Lung (tissue), 4 donors: ENCODE results near the gene AMY2B. TPM values are rescaled to one million over a fixed set of nuclear protein-coding genes. Genes with fewer than 3 reads are reported as not detected.

ENCODE experiments used
- polyA plus RNA-seq, 2 donors: library from polyadenylated mRNA; stranded (reverse); fragments of 200-250 nt; gene quantifications; one replicate each; pipeline ENCODE4 v1.2.1, GENCODE V29; 2013
- total RNA-seq, 2 donors: library from RNA; depleted of rRNA in 1 of 2; stranded (reverse); fragments of >200 nt in 1 of 2; gene quantifications; one replicate each; pipeline ENCODE4 v1.2.1, GENCODE V29; 2014 to 2021
- donor health status: Bipolar disorder and iron deficiency.
- donor health status: healthy.
- donor health status: DM: yes; HTN: yes; CAD: no.

Gene AMY2B
- total and polyA plus RNA-seq, 4 donors: 7.3 to 41.3 (median 26.9) TPM

Other genes starting within 250 kb of the AMY2B start
- 10 to 100 TPM; 21.6 to 60.5 TPM for gene RNPC3, start 45.9 kb upstream of the AMY2B start, total RNA-seq
- 10 to 100 TPM; 10.5 to 14.7 TPM for gene RNPC3, start 45.9 kb upstream of the AMY2B start, polyA plus RNA-seq
- gene AMY2A, start 45.8 kb downstream of the AMY2B start, total RNA-seq: under 1 TPM in 1 of 2 donors, not detected in 1; 0.71 TPM
- gene AMY2A, start 45.8 kb downstream of the AMY2B start, polyA plus RNA-seq: not detected
- gene AMY1A, start 84.2 kb downstream of the AMY2B start, total RNA-seq: 10 to 100 TPM in 1 of 2 donors, 1 to 10 TPM in 1; 2.1 to 10.4 TPM
- 1 to 10 TPM; 1.1 to 1.8 TPM for gene AMY1A, start 84.2 kb downstream of the AMY2B start, polyA plus RNA-seq
- 1 to 10 TPM; 4.3 to 4.4 TPM for gene AMY1B, start 124.6 kb downstream of the AMY2B start, total RNA-seq
- gene AMY1B, start 124.6 kb downstream of the AMY2B start, polyA plus RNA-seq: 10 to 100 TPM in 1 of 2 donors, 1 to 10 TPM in 1; 2.7 to 15.6 TPM
- gene AMY1C, start 178.3 kb downstream of the AMY2B start, total RNA-seq: 10 to 100 TPM; 22.2 to 29.3 TPM
- gene AMY1C, start 178.3 kb downstream of the AMY2B start, polyA plus RNA-seq: 10 to 100 TPM; 30.7 to 71.2 TPM